ENCODE measurements around the gene NOTCH1.

Gene NOTCH1

DNA sequence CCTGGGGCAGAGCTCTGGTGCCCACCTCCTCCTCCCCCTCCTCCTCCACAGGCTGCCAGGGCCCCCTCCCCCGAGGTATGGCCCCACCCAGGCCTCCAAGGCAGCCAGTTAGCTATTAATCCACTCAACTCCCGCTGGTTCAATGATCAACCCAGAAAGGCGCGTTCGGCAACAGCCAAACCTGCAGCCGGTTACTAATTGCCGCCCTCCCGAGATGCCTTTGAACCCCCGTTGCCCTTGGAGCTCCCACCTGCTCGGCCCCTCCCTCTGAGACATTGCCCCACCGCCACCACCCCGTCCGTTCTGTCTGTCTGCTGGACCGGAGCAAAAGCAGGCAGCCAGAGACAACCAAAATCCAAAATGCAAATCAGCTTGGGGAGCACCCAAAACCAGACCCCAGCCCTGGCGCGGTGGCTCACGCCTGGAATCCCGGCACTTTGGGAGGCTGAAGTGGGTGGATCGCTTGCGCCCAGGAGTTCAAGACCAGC is 25.8 kb downstream of the NOTCH1 start:
- no peak for ATAC-seq
- no peak for TF ChIP-seq TSHZ2 (CRISPR knock-in tag; IDR thresholded peaks at IDR 0.05)
- TF ChIP-seq CSRNP3 (CRISPR knock-in tag; IDR thresholded peaks at IDR 0.05), result no peak

GRCh38 chr9:136519263-136520052 is 26.4 kb downstream of the NOTCH1 start:
- TF ChIP-seq GLIS3 (CRISPR knock-in tag; IDR thresholded peaks at IDR 0.05) (no peak), ZFP3 (CRISPR knock-in tag; IDR thresholded peaks at IDR 0.05) (no peak)
- ATAC-seq, result no peak

GRCh38 chr9:136518623-136519022 is 27.2 kb downstream of the NOTCH1 start:
- TF ChIP-seq ZC3H10 (CRISPR knock-in tag; IDR thresholded peaks at IDR 0.05), result no peak
- TF ChIP-seq PPARA (CRISPR knock-in tag; IDR thresholded peaks at IDR 0.05; ENCODE audit: borderline replicate concordance), result no peak
- no peak for TF ChIP-seq PATZ1 (CRISPR knock-in tag; IDR thresholded peaks at IDR 0.05; ENCODE audit: borderline replicate concordance)
- no peak for TF ChIP-seq ZFP30 (CRISPR knock-in tag; IDR thresholded peaks at IDR 0.05)
- TF ChIP-seq ZNF565 (CRISPR knock-in tag; conservative IDR thresholded peaks at IDR 0.05; ENCODE audit: low read depth), result no peak
- no peak for TF ChIP-seq TSHZ2 (CRISPR knock-in tag; IDR thresholded peaks at IDR 0.05)
- no peak for TF ChIP-seq OSR1 (CRISPR knock-in tag; IDR thresholded peaks at IDR 0.05)
- TF ChIP-seq ZNF70 (CRISPR knock-in tag; IDR thresholded peaks at IDR 0.05), result no peak
- TF ChIP-seq BACH2 (CRISPR knock-in tag; IDR thresholded peaks at IDR 0.05; ENCODE audit: borderline replicate concordance), result no peak
- TF ChIP-seq RARB (CRISPR knock-in tag; IDR thresholded peaks at IDR 0.05), result no peak
- ATAC-seq, result no peak

DNA sequence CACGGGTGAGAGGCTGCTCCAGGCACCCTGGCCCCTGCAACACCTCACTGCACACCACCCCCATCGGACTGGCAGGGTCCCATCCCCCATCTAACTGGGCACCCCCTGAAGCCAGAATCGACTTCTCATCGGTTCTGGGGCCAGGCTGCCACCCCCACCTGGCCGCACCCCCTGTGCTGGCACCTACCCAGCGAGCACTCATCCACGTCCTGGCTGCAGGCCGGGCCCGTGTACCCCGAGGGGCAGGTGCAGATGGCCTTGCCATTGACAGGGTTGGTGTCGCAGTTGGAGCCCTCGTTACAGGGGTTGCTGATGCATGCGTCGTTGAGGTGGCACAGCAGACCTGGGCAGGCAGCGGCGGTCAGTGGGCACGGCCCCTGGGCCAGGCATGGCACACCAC is 27.9 kb downstream of the NOTCH1 start:
- TF ChIP-seq SNAI2 (CRISPR knock-in tag; IDR thresholded peaks at IDR 0.05) (no peak), ZNF8 (CRISPR knock-in tag; IDR thresholded peaks at IDR 0.05) (no peak), GLIS3 (CRISPR knock-in tag; IDR thresholded peaks at IDR 0.05) (no peak), ZFP3 (CRISPR knock-in tag; IDR thresholded peaks at IDR 0.05) (no peak), ARNTL (CRISPR knock-in tag; IDR thresholded peaks at IDR 0.05; ENCODE audit: borderline replicate concordance, low read depth) (no peak), PPARA (CRISPR knock-in tag; IDR thresholded peaks at IDR 0.05; ENCODE audit: borderline replicate concordance) (no peak), TSHZ2 (CRISPR knock-in tag; IDR thresholded peaks at IDR 0.05) (no peak), ESRRG (CRISPR knock-in tag; IDR thresholded peaks at IDR 0.05) (no peak), POU6F1 (CRISPR knock-in tag; IDR thresholded peaks at IDR 0.05; ENCODE audit: borderline replicate concordance, low read depth) (no peak), TOX (CRISPR knock-in tag; IDR thresholded peaks at IDR 0.05; ENCODE audit: borderline replicate concordance) (no peak), ISL1 (CRISPR knock-in tag; IDR thresholded peaks at IDR 0.05) (no peak)
- TF ChIP-seq, protein P1, sequence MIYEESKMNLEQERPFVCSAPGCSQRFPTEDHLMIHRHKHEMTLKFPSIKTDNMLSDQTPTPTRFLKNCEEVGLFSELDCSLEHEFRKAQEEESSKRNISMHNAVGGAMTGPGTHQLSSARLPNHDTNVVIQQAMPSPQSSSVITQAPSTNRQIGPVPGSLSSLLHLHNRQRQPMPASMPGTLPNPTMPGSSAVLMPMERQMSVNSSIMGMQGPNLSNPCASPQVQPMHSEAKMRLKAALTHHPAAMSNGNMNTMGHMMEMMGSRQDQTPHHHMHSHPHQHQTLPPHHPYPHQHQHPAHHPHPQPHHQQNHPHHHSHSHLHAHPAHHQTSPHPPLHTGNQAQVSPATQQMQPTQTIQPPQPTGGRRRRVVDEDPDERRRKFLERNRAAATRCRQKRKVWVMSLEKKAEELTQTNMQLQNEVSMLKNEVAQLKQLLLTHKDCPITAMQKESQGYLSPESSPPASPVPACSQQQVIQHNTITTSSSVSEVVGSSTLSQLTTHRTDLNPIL (CRISPR knock-in tag; IDR thresholded peaks at IDR 0.05; ENCODE audit: low read depth), result no peak
- ATAC-seq, result no peak

All from SK-N-SH treated with all-trans-retinoic acid at 6 μM for 48 hours (cell line).